ENCODE data around the gene ARID5A.

Gene ARID5A

DNA sequence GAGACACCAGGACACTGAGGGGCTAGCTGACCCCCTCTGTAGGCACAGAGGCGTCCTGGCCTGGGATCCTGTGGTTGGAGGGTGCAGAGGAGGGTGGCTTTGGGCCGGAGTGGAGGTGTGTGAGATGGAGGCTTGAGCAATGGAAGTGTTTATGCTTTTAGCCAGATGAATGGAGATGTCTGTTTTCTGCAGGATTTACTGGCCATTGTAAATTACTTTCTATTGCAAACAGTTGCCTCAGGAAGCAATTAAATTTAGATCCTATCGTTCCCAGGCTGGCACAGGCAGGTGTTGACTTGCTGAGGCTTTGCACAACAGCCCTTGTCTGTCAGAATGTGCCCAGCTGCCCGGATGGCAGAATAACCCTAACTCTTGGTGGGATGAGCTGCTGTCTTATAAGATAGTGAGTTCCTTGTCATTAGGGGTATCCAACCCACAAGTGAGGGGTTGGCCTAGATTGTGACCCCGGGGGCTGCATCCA is 1.8 kb upstream of the ARID5A start:
- H3K27ac ChIP-seq: no peak overlapping the region

DNA sequence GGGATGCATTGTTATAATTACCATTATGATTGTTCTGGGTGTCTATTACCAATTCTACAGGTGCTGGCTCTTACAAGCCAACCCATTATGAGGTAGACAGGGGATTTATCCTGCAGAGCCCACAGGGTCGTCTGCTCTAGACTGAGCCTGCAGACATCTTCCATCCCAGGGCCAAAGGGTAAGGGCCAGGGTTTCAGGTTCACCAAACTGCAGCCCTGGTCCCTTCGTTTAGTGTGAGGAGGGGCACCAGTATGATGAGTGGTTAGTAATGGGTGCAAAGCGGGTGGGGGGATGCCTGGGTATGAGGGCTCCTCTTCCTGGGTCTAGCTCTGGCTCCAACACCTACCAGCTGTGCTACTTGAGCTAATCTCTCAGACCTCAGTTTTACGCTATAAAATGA is 1.2 kb upstream of the ARID5A start:
- no peak overlapping the region for H3K27ac ChIP-seq
- TF ChIP-seq, protein P1, sequence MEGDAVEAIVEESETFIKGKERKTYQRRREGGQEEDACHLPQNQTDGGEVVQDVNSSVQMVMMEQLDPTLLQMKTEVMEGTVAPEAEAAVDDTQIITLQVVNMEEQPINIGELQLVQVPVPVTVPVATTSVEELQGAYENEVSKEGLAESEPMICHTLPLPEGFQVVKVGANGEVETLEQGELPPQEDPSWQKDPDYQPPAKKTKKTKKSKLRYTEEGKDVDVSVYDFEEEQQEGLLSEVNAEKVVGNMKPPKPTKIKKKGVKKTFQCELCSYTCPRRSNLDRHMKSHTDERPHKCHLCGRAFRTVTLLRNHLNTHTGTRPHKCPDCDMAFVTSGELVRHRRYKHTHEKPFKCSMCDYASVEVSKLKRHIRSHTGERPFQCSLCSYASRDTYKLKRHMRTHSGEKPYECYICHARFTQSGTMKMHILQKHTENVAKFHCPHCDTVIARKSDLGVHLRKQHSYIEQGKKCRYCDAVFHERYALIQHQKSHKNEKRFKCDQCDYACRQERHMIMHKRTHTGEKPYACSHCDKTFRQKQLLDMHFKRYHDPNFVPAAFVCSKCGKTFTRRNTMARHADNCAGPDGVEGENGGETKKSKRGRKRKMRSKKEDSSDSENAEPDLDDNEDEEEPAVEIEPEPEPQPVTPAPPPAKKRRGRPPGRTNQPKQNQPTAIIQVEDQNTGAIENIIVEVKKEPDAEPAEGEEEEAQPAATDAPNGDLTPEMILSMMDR (conservative IDR thresholded peaks at IDR 0.05): no peak
- TF ChIP-seq ZFX (IDR thresholded peaks at IDR 0.05): no peak

More for the DNA sequence above, 1.8 kb upstream of the ARID5A start:
- no peak for TF ChIP-seq ZFX (IDR thresholded peaks at IDR 0.05)
- TF ChIP-seq, protein P1 (conservative IDR thresholded peaks at IDR 0.05): no peak

DNA sequence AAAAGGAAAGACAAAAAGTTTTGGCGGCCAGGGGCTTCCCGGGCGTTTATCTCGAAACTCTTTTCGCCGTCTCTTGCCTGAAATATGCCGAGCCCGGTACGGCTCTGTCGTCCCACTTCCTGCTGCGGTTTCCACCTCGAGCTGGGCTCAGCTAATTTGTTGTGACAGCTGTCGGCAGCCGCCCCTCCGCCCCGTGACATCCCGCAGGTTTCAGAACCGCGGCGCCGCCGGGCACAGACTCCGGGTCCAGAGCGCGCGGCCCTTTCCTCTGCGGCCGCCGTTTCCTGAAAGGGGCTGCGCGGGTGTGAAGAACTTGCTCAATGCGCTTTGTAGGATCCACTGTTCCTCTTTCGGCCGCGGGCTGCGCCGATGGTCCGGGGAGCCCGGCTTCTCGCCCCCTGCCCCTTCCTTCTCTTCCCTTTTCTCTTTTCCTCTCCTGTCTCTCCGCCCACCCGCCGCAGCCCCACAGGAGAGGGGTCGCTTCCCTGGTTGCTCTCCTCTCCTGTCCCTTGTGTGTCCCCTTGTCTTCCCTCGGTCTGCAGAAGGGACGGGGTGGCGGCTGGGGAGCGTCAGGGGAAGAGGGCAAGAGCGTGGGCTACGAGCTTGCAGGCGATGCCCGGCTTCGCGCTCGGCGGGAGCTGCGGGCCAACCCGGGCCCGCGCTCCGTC is 648 bp downstream of the ARID5A start:
- H3K27ac ChIP-seq: peak overlapping the region; percentile 5; the same call in 1 of the 2 replicates

DNA sequence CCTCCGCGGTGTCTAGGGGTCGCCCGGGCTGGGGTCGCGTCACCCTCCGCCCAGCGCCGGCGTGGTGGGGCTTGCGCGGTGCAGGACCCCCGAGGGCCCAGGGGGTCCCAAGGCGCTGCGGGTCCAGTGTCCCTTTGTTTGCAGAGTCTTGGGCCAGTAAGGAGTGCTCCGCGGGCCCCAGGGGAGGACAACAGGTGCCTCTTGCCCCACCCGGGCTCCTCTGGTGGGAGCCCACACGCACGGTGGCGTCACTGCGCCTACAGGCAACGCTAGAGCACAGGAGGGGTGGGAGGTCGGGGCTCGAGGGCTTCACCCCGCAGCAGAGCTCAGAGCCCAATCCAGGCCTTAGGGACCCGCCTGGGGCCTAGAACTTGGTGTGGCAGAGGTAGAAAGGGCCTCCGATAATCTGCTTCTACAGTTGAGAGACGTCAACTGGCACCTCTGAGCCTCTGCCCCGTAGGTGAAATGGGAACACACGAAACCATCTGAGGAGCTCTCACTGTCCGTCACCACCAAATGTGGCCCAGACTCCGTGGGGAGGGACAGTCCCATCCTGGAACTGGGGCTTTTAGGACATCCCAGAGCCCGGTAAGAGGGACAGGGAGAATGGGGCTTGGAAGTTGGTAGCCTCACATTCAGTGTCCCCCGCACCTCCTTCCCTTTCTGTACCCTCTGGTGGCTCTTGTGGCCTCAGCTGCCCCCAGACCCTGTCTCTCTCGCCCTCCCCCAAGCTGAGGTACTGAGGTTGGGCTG is 1.4 kb downstream of the ARID5A start:
- H3K27ac ChIP-seq: no peak overlapping the region
- no peak for TF ChIP-seq ZFX (IDR thresholded peaks at IDR 0.05)
- TF ChIP-seq, protein P1 (conservative IDR thresholded peaks at IDR 0.05): no peak

More for the DNA sequence above, 648 bp downstream of the ARID5A start:
- TF ChIP-seq, protein P1 (conservative IDR thresholded peaks at IDR 0.05): no peak
- TF ChIP-seq ZFX (IDR thresholded peaks at IDR 0.05): no peak

DNA sequence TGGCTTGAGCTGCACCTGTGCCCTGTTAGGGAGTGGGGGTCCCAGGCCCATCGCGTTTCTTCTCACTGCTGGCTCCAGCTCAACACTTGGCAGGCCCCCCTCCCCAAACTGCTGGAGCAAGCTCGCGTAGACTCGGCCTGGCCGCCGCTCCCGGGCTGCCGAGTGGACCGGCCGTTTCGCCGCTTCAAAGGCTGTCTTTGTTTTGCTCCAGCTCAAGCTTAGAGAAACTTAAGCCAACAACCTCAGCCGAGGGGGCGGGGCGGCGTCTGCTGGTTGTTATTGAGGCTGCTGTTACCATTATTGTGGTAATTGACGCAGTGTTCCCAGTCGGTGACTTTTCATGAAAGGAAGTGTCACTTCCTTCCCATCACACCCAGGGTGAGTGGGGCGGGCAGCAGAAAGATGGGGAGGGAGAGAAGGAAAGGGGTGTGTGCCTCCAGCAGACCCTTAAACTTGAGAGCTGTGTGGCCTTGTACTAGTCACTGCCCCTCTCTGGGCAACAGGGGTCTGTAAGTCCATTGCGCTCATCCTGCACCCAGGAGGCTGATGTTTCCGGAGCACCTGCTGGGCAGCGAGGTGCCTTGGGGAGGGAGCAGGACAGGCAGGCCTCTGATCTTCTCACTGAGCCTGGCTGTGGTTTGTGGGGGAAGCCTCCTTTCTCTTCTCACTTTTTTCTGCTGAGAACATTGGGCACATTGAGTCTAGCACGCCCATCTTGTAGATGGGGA is 2.1 kb downstream of the ARID5A start:
- H3K27ac ChIP-seq: no peak overlapping the region
- TF ChIP-seq, protein P1 (conservative IDR thresholded peaks at IDR 0.05): no peak
- TF ChIP-seq ZFX (IDR thresholded peaks at IDR 0.05): no peak

DNA sequence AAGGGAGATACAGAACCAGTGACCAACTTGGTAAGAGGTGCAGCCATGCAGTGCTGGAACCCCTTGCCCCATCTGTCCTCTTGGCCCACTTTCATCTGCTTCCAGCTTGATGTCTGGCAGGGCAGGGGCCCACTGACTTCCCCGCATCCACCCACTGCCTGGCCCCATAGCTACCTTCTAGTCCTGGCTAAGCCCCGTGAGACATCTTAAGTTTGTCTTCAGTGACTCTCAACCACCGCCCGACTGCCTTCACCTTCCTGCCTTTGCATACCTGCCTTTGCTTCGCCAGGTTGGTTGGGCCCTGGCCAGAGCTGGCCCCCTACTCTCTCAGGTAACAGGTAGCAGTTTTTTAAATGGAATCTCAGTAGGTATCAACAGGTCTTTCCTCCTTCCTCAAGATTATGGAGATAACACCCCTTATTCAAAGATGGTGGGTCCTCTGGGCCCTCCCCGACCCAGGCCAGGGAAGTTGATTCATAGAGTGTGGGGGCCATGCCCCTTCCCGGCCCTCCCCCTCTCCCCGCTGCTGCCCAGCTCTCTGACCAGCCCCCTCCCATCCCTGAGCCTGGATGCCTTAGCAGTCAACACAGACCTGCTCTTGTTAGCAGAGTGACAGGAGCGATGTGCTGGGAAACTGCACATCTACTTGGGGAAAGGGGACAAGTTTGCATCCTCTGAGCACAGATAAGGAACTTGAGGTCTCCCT is 2.8 kb downstream of the ARID5A start:
- TF ChIP-seq, protein P1 (conservative IDR thresholded peaks at IDR 0.05): no peak
- TF ChIP-seq ZFX (IDR thresholded peaks at IDR 0.05): no peak
- no peak overlapping the region for H3K27ac ChIP-seq

Data from C4-2B (cell line).